AG09309 (cell line): ENCODE data around the gene THOP1.

Experiments
- DNase-seq: peaks from one replicate; pipeline ENCODE4 v3.0.0-alpha.2; 2010; ENCODE audit warnings: low read depth
- H3K4me3 ChIP-seq: 2 replicates; pipeline ENCODE4 v1.5.1; 2011; ENCODE audit warnings: mild to moderate bottlenecking, low read depth, low read length, moderate library complexity; ENCODE audit not compliant: control insufficient read depth
- TF ChIP-seq, protein P1 (sequence below): IDR thresholded peaks from 2 replicates; pipeline ENCODE4 v1.5.1; 2011; ENCODE audit warnings: mild to moderate bottlenecking, low read depth, low read length, inconsistent platforms; ENCODE audit not compliant: insufficient read depth, control insufficient read depth; ENCODE audit errors: missing control alignments

Gene THOP1

DNA sequence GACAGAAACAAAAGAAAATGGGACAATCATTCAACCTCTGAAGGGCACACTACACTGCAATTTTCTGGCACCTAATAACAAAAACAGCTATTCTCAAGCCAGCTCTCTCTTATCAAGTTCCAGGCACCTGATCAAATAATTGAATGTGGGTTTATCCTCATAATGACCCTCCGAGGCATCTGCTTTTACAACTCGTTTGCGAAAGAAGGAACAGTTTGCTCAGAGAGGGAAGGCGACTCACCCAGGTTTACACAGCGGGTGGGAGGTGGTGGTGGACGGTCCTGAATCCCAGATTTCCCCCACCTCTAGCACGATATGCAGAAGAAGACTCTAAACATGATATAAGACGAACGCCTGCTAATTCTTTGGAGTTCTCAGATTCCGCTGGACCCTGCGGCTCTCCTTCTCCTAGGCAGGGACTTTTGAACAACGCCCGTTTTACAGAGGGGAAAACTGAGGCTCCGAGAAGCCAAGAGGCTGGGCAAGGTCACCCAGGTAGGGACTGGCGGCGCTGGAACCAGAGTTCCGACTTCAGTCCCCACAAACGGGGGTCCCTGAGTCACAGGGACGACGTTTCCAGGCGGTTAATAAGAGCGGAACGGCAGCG lies 2.9 kb upstream of the THOP1 start:
- H3K4me3 ChIP-seq, result peak overlapping the region; percentile 100
- TF ChIP-seq, protein P1, sequence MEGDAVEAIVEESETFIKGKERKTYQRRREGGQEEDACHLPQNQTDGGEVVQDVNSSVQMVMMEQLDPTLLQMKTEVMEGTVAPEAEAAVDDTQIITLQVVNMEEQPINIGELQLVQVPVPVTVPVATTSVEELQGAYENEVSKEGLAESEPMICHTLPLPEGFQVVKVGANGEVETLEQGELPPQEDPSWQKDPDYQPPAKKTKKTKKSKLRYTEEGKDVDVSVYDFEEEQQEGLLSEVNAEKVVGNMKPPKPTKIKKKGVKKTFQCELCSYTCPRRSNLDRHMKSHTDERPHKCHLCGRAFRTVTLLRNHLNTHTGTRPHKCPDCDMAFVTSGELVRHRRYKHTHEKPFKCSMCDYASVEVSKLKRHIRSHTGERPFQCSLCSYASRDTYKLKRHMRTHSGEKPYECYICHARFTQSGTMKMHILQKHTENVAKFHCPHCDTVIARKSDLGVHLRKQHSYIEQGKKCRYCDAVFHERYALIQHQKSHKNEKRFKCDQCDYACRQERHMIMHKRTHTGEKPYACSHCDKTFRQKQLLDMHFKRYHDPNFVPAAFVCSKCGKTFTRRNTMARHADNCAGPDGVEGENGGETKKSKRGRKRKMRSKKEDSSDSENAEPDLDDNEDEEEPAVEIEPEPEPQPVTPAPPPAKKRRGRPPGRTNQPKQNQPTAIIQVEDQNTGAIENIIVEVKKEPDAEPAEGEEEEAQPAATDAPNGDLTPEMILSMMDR, result no peak
- no peak for DNase-seq

DNA sequence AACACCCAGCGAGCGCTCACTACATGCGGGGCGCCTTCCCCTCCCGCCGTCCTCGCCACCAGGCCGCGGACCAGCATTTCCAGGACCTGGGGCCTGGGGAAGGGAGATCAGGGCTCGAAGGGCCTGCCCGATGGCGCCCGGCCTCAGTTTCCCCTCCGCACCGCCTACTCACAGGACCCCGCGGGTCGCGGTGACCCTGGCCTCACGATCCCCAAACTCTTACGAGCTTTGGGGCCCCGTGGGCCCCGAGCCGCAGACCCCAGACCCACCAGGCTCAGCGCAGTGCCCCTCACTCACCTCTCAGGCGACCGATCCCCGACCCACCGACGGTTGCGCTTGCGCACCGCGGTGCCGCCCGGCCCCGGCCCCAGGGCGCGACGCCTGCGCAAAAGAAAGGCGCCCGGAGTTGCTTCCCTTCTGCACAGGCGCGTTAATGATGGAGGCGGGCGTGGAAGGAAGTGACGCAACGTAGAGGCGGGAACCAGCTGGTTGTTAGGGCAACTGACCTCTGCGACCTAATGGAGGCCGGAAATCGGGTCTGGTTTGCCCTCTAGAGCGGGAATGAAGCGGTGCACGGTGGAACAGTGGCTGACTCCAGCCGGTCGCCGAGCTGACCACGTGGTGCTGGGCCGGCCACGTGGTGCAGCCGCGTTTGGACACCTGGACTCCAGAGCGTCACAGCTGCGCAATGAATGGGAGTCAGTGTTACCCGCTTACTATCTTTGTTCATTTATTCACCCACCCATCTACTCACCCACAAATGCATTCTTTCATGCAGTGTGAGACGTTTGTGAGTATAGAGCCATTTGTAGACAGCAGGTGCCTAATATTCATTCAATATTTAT lies 2.1 kb upstream of the THOP1 start, which contains the start of gene SGTA:
TSS of gene SGTA (minus strand) at position 338 of the 845 bp plus-strand sequence. CDS start 14,205 bp downstream, outside the sequence.
- TF ChIP-seq, protein P1, result peak; percentile 47
- H3K4me3 ChIP-seq, result peak within 1 kb of the TSS; percentile 100
- DNase-seq, result peak; percentile 95

DNA sequence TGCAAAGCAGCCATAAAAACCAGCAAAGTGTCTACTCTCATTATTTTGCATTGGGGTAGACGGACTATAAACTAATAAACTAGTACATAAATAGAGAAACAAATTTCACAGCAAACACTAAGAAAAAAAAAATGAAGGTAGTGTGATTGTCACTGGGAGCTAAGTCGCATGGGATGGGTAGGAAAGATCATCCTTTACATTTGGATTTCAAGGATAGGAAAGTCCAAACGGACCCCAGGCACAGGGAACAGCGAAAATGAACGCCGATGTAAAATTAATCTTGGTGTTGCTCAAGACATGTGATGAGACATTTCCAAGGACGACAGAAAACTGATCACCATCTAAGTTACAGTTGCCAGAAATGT lies 1.5 kb upstream of the THOP1 start:
- peak overlapping the region; percentile 38 for H3K4me3 ChIP-seq
- TF ChIP-seq, protein P1, result no peak
- DNase-seq, result no peak

DNA sequence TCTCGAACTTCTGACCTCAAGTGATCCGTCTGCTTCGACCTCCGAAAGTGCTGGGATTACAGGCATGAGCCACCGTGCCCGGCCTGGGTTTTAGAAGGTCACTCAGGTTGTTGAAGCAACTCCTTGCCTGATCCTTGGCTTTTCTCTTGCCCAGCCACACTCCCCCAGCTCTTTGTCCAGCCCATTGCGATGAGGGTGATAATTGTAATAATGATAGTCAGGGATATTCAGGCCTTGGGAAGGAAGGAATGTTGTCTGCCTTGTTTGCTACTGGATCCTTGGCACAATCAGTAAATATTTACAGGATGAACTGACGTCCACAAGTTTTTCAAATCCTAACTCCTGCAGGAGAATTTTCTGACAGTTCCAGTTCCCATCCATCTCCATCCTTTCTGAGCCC lies 1.8 kb downstream of the THOP1 start:
- TF ChIP-seq, protein P1, result no peak
- H3K4me3 ChIP-seq, result no peak overlapping the region
- no peak for DNase-seq

DNA sequence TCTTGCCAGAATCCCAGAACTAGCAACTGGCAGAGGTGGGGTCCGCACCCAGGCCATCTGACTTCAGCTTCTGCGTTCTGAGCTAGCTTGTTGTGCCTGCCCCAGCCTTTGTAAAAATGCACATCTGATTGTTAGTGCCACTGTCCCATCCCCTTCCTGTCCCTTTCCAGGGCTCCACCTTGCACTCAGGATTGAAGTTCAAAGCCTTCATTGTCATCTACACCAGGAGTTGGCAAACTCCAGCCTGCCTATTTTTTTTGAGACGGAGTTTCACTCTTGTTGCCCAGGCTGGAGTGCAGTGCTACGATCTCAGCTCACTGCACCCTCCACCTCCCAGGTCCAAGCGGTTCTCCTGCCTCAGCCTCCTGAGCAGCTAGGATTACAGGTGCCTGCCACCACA lies 2.9 kb downstream of the THOP1 start:
- TF ChIP-seq, protein P1, result no peak
- DNase-seq, result no peak
- H3K4me3 ChIP-seq, result no peak overlapping the region

DNA sequence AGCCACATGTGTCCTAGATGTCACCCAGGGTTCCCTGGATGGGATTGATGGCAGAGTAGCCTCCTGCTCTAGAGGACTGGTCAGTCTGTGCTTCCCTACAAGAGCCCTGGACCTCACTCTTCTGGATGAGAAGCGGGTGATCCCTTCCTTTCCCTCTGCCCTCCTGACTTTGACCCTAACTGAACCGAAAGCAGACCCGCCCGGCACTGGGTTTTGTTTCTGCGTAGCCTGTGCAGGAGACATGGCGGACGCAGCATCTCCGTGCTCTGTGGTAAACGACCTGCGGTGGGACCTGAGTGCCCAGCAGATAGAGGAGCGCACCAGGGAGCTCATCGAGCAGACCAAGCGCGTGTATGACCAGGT lies 4.9 kb downstream of the THOP1 start:
- TF ChIP-seq, protein P1, result no peak
- no peak for DNase-seq
- H3K4me3 ChIP-seq, result no peak overlapping the region
